Upper lobe of left lung (tissue), 6 donors: Measurements from ENCODE around the gene TMEM154. TPM values are rescaled to one million over a fixed set of nuclear protein-coding genes. Genes with fewer than 3 reads are reported as not detected.

ENCODE experiments used
- ATAC-seq, 2 donors: fragments of 200-7000 bp; cut with Tn5 transposase; one replicate each; pipeline ENCODE4 v1.9.1; 2022; ENCODE audit warnings: mild to moderate bottlenecking in 2 of 2, moderate library complexity in 2 of 2; ENCODE audit not compliant: low FRiP score in 2 of 2
- DNase-seq, 2 donors: peaks; one replicate each; pipeline ENCODE4 v3.0.0-alpha.2; 2019 to 2020
- H3K27ac ChIP-seq, 4 donors: fragments of 200-600 bp; sonication (generic); one replicate each; pipeline ENCODE4 v1.5.1; 2016 to 2019
- H3K27me3 ChIP-seq, 4 donors: fragments of 200-600 bp; sonication (generic); one replicate each; pipeline ENCODE4 v1.5.1; 2017 to 2019
- H3K36me3 ChIP-seq, 4 donors: fragments of 200-600 bp; sonication (generic); one replicate each; pipeline ENCODE4 v1.5.1; 2016 to 2019
- H3K4me1 ChIP-seq, 4 donors: fragments of 200-600 bp; sonication (generic); one replicate each; pipeline ENCODE4 v1.5.1; 2018 to 2019
- H3K4me3 ChIP-seq, 4 donors: fragments of 200-600 bp; sonication (generic); one replicate each; pipeline ENCODE4 v1.5.1; 2017 to 2019; ENCODE audit warnings: mild to moderate bottlenecking in 2 of 4, moderate library complexity in 1 of 4
- H3K9me3 ChIP-seq, 4 donors: fragments of 200-600 bp; sonication (generic); one replicate each; pipeline ENCODE4 v1.5.1; 2018 to 2019
- CTCF ChIP-seq, 6 experiments: fragments of 450-650 bp in 4 of 6; fragments of 200-600 bp in 2 of 6; sonication (generic) in 2 of 6; IDR thresholded peaks; one replicate each; pipeline ENCODE4 v1.5.1; 2016 to 2019; ENCODE audit warnings: antibody characterized with exemption in 6 of 6
- EP300 ChIP-seq, 4 donors: sonication (generic); formaldehyde crosslinking; IDR thresholded peaks; one replicate each; pipeline ENCODE4 v1.5.1; 2017; ENCODE audit warnings: antibody characterized with exemption in 4 of 4, control low read depth in 2 of 4
- POLR2A ChIP-seq, 4 donors: fragments of 450-650 bp; IDR thresholded peaks; one replicate each; pipeline ENCODE4 v1.5.1; 2016 to 2017; ENCODE audit warnings: antibody characterized with exemption in 4 of 4, mild to moderate bottlenecking in 2 of 4
- POLR2AphosphoS5 ChIP-seq, 2 donors: sonication (generic); formaldehyde crosslinking; IDR thresholded peaks; one replicate each; pipeline ENCODE4 v1.5.1; 2017; ENCODE audit warnings: antibody characterized with exemption in 2 of 2
- WGBS, 2 donors: methylation state at CpG; one replicate each; pipeline ENCODE4 v1.1.5; 2017 to 2018; 5-methylcytosine and 5-hydroxymethylcytosine counted together
- total RNA-seq, 6 donors: library from RNA; depleted of rRNA in 4 of 6; stranded (reverse); fragments of >200 nt in 4 of 6; gene quantifications; one replicate each; pipeline versions ENCODE4 v1.1.0 to v1.2.1, GENCODE V29; 2016 to 2021
- donor health status: DM: no; HTN: no; CAD: no; lungs with moderate emphysema.
- donor health status: DM: no; HTN: yes; CAD: no; lungs with severe emphysema.

TMEM154 gene
- total RNA-seq: 10 to 100 TPM in 2 of 6 donors, 1 to 10 TPM in 4; 2.4 to 18.7 (median 6.0) TPM

DNA sequence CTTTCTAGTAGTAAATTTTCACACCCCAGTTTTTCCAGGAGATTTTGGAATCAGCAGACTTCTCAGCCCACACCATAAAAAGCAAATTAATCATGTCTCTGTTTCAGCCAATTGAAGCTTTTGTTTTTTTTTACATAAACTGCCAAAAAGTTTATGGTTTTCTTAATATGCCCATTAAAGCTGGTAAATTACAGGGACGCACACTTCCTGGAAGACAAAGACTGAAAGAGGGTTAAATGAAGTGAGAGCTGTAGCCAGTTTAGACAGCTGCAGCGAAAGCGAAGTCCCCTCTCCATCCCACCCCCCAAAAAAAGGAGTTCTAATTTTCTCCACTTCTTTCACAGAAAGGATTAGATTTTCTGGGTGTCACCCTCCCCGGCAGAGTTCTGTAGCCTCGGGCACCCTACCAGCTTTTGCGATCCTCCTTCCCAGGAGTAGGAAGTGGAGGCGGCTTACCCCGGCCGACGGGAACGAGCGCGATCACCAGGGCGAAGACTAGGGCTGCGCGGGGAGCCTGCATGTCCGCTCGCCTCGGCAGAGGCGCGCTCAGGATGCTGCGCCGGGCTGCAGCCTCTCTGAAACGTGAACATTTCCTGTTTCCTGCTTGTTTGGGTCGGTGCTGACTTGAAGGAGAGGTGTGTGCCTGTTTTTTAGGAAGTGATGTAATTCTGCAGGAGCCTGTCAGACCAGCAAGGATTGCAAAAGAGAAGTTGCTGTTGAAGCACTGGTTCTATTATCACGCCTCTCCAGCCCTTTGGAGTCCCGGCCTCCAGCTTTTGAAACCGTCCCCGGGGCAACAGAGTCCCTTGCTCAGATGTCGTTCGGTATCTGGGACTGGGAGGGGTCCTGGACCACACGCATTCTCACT, at the start of gene TMEM154:
TMEM154 (minus strand) TSS at position 584 of the 868 bp plus-strand sequence; CDS start at position 520, 64 bp downstream.
- 2 to 10% methylated on average over 13 to 32 of the region's 32 CpGs for WGBS, 2 donors
- TF ChIP-seq EP300 (IDR thresholded peaks at IDR 0.05): no peak
- peak; percentile 39 to 58 for TF ChIP-seq POLR2AphosphoS5 (IDR thresholded peaks at IDR 0.05)
- peak in 2 of 4 donors; percentile 48 to 73 for TF ChIP-seq POLR2A (IDR thresholded peaks at IDR 0.05)
- no peak for TF ChIP-seq CTCF (IDR thresholded peaks at IDR 0.05)
- DNase-seq (peak; percentile 81 to 90), ATAC-seq (peak; percentile 88 to 91)
- Histone ChIP-seq H3K9me3 (no peaks in the 10 kb centered on the region), H3K27ac (peak within 1 kb of the TSS; percentile 63 to 86 (median 76)), H3K4me3 (peak within 1 kb of the TSS; percentile 30 to 56 (median 52)), H3K4me1 (peaks cover 0 to 18% (median 4%) of the 10 kb centered on the region in 4 donors), H3K36me3 (no peaks in the 10 kb centered on the region), H3K27me3 (no peaks in the 10 kb centered on the region)

GRCh38 chr4:152729466-152729865, 49.7 kb upstream of the TMEM154 start:
- H3K27me3 ChIP-seq: no peaks in the 10 kb centered on the region
- no peak for TF ChIP-seq EP300 (IDR thresholded peaks at IDR 0.05)
- TF ChIP-seq CTCF (IDR thresholded peaks at IDR 0.05): no peak
- no peak for TF ChIP-seq POLR2A (IDR thresholded peaks at IDR 0.05)
- no peak for TF ChIP-seq POLR2AphosphoS5 (IDR thresholded peaks at IDR 0.05)
- ATAC-seq: no peak
- no peaks in the 10 kb centered on the region for H3K36me3 ChIP-seq
- H3K27ac ChIP-seq: no peak overlapping the region
- no peak overlapping the region for H3K4me3 ChIP-seq
- H3K4me1 ChIP-seq: no peaks in the 10 kb centered on the region
- no peak for DNase-seq
- WGBS, 2 donors: 29 to 38% methylated on average over 2 of the region's 2 CpGs
- H3K9me3 ChIP-seq: no peaks in the 10 kb centered on the region

DNA sequence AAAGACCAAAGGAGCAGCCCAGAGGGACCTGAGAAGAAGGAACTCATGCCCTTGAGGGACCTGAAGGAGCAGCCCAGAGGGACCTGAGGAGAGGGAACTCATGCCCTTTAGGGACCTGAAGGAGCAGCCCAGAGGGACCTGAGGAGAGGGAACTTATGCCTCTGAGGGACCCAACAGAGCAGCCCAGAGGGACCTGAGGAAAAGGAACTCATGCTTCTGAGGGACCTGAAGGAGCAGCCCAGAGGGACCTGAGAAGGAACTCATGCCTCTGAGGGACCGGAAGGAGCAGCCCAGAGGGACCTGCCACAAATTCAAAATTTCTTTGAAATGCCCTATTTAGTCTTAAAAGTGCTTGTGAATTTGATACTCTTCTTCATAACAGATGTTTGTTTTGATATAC, 48.5 kb upstream of the TMEM154 start:
- WGBS, 2 donors: 85 to 94% methylated on average over 1 of the region's 1 CpG
- H3K9me3 ChIP-seq: no peaks in the 10 kb centered on the region
- no peak for ATAC-seq
- H3K36me3 ChIP-seq: no peaks in the 10 kb centered on the region
- DNase-seq: no peak
- no peak overlapping the region for H3K4me3 ChIP-seq
- H3K4me1 ChIP-seq: no peaks in the 10 kb centered on the region
- no peaks in the 10 kb centered on the region for H3K27me3 ChIP-seq
- no peak for TF ChIP-seq CTCF (IDR thresholded peaks at IDR 0.05)
- H3K27ac ChIP-seq: no peak overlapping the region

GRCh38 chr4:152727784-152728183, 48.0 kb upstream of the TMEM154 start:
- Histone ChIP-seq H3K4me1 (no peaks in the 10 kb centered on the region), H3K36me3 (no peaks in the 10 kb centered on the region), H3K27ac (no peak overlapping the region), H3K4me3 (no peak overlapping the region), H3K27me3 (no peaks in the 10 kb centered on the region), H3K9me3 (no peaks in the 10 kb centered on the region)
- 27 to 46% methylated on average over 1 of the region's 1 CpG for WGBS, 2 donors
- ATAC-seq: peak in 1 of 2 donors; percentile 26
- TF ChIP-seq CTCF (IDR thresholded peaks at IDR 0.05) (no peak), POLR2AphosphoS5 (IDR thresholded peaks at IDR 0.05) (no peak), EP300 (IDR thresholded peaks at IDR 0.05) (no peak), POLR2A (IDR thresholded peaks at IDR 0.05) (no peak)
- DNase-seq: no peak

DNA sequence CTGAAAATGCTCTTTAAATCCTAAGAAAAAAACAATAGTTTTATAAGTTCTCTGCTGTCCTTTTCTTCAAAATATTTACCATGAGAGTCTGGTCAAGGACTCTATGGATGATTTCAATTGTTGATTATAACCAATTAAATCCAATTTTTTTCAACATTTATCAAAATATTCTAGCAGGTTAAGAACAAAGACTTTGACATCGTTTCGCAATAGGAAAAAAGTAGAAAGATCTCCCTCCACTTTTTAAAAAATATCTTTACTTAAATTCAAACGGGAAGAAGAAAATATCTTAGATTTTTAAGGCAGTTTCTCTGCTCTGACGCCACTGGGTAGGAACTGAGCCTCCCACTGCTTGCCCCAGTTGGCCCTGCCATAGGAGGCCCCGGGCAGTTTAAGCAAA, 44.7 kb upstream of the TMEM154 start:
- ATAC-seq (no peak), DNase-seq (no peak)
- 70 to 74% methylated on average over 5 of the region's 5 CpGs for WGBS, 2 donors
- no peaks in the 10 kb centered on the region for H3K9me3 ChIP-seq
- no peak overlapping the region for H3K4me3 ChIP-seq
- H3K36me3 ChIP-seq: no peaks in the 10 kb centered on the region
- H3K27ac ChIP-seq: no peak overlapping the region
- no peak for TF ChIP-seq EP300 (IDR thresholded peaks at IDR 0.05)
- TF ChIP-seq CTCF (IDR thresholded peaks at IDR 0.05): no peak
- no peak for TF ChIP-seq POLR2AphosphoS5 (IDR thresholded peaks at IDR 0.05)
- no peak for TF ChIP-seq POLR2A (IDR thresholded peaks at IDR 0.05)
- no peaks in the 10 kb centered on the region for H3K27me3 ChIP-seq
- no peaks in the 10 kb centered on the region for H3K4me1 ChIP-seq
